GM12875 (cell line): ENCODE results near the gene MEOX1.

Experiments
- H3K4me3 ChIP-seq: one replicate; pipeline ENCODE4 v1.5.1; 2011; ENCODE audit warnings: low read depth, low read length, control low read depth
- CTCF ChIP-seq: IDR thresholded peaks from 2 replicates; pipeline ENCODE4 v1.5.1; 2011; ENCODE audit warnings: low read depth, mild to moderate bottlenecking, control low read depth, inconsistent platforms, low read length, moderate library complexity, borderline replicate concordance; ENCODE audit not compliant: insufficient read depth

MEOX1 gene

GRCh38 chr17:43601280-43602039 lies 60.3 kb downstream of the MEOX1 start:
- TF ChIP-seq CTCF = no peak
- H3K4me3 ChIP-seq = no peak overlapping the region

- no peak for TF ChIP-seq CTCF
- H3K4me3 ChIP-seq = no peak overlapping the region
These were observed 61.9 kb downstream of the MEOX1 start for GRCh38 chr17:43599835-43600234.

GRCh38 chr17:43599046-43599395 lies 62.7 kb downstream of the MEOX1 start:
- no peak for TF ChIP-seq CTCF
- no peak overlapping the region for H3K4me3 ChIP-seq

GRCh38 chr17:43598357-43599045 lies 63.2 kb downstream of the MEOX1 start:
- H3K4me3 ChIP-seq = no peak overlapping the region
- TF ChIP-seq CTCF = no peak

GRCh38 chr17:43597624-43598356 lies 63.9 kb downstream of the MEOX1 start:
- TF ChIP-seq CTCF = no peak
- H3K4me3 ChIP-seq = no peak overlapping the region

GRCh38 chr17:43595466-43595865 lies 66.3 kb downstream of the MEOX1 start:
- H3K4me3 ChIP-seq = no peak overlapping the region
- TF ChIP-seq CTCF = no peak
